Dermis blood vessel endothelial cell (primary cell): ENCODE results near the gene CLIC1. TPM values are rescaled to one million over a fixed set of nuclear protein-coding genes. Genes with fewer than 3 reads are reported as not detected.

Source experiments
- DNase-seq: peaks from one replicate; pipeline ENCODE4 v3.0.0; 2010
- total RNA-seq: library from RNA; depleted of rRNA; stranded (reverse); fragments of >200 nt; gene quantifications from 2 replicates; pipeline ENCODE4 v1.2.3, GENCODE V29; 2014

The CLIC1 gene
- total RNA-seq, result 543 and 615 TPM in 2 replicates

DNA sequence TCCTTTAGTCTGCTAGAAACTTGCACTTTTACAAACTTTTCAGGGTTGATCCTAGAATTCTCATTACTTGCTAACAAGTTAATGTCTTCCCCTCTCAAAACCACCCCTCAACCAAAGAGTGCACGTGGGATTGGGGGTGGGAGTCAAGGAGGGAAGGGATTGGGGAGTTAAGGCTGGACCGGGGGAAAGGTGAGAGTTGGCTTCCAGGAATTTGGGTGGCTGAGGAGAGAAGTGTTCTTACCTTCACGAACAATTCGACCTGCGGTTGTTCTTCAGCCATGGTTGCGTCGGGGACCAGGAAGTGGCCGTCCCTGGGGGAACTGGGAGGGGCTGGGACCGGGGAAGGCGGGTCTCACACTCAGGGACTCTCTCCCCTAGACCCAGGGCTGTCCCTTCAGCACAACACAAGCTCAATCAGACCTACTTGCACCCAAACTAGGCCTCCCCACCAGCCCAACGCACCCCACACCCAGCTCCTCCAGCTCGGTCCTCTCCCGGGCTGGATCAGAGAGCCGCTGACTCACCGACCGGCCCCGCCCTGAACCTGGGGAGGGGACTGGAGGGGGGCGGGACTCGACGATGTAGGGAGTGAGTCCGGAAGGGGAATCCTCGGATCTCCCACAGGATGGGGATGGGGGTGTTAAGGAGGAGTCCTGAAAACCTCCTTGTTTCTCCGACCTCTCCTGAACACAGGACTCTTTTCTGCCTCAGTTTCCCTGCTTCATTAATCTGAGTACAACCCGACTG, at the start of gene CLIC1:
Gene CLIC1 (minus strand): TSS at position 510 of the 747 bp plus-strand sequence. CDS start 230 bp downstream, at position 280.
- peak; percentile 83 for DNase-seq

DNA sequence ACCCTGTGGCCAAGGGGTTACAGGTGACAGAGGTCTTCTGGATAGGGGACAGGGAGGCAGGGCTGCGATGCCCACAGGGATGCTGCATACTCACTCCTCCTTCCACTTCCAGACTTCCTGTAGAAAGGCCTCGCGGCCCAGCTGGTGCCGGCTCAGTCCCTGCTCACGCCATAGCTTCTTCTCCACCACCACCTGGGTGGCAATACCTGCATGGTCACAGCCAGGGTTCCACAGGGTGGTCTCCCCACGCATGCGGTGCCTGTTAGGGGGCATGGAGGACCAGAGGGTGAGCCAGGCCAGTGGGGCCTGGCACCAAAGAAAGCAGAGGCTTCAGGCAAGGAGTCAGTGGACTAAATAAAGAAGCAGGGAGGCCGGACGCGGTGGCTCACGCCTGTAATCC, 49.1 kb upstream of the CLIC1 start:
- no peak for DNase-seq

DNA sequence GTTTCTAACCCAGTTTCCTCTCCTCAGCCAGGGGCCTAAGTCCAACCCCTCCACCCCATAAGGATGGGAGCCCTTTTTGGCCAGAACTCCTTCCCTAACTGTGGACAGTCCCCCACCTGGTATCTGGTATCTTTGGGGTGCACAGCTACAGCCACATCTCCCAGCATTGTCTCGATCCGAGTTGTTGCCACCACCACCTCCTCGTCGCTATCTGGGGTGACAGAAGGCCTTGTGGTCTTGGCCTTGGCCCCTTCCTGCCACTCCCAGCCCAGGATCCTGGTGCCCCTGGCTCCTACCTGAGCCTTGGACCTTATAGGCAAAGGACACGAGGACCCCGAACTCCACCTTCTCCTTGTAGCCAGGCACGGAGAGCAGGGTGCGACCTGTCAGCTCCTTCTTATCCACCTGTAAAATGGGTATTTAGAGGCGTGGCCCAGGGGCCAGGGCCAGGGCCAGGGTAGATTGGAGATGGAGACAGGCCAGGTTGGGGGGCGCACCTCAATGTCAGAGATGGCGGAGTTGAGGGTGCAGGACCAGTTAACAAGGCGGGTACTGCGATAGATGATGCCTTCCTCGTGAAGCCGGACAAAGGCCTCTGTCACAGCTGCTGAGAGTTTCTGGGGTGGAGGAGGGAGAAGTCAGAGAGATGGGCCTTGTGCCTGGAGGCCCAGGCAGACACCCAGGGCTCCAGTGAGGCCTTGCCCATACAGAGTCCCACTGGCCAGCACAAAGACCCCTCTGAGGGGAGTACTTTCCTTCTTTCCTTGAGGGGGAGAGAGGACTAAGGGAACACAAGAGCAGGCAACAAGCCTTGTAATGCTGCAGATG, 48.0 kb upstream of the CLIC1 start:
- DNase-seq, result no peak

DNA sequence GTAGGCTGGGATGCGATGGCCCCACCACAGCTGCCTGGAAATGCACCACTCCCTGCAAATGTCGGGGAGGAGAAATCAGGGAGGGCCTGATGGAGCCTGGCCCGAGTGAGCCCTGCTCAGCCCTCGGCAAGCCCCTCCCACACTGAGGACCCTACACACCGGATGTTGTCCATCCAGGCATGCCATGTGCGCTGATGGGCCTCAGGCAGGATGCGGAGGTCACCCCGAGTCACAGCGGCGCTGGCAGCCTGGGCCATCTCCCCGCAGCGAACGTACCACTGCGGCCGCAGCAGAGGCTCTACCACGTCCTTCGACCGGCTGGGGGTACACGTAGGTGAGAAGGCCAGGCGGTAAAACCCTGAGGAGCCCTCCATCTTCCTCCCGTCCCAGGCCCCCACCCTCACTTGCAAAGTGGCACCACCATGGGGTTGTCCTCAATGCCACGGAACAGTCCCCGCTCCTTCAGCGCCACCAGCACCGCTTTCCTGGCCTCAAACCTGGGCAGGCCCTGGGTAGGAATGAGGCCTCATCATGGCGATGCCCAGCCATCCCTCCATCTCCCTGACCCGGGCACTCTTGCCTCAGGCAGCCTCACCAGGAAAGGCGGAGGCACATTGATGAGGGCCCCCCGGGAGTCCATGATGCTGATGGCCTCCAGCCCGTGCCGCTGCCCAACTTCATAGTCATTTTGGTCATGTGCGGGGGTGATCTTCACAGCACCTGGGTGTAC, 46.0 kb upstream of the CLIC1 start:
- no peak for DNase-seq

DNA sequence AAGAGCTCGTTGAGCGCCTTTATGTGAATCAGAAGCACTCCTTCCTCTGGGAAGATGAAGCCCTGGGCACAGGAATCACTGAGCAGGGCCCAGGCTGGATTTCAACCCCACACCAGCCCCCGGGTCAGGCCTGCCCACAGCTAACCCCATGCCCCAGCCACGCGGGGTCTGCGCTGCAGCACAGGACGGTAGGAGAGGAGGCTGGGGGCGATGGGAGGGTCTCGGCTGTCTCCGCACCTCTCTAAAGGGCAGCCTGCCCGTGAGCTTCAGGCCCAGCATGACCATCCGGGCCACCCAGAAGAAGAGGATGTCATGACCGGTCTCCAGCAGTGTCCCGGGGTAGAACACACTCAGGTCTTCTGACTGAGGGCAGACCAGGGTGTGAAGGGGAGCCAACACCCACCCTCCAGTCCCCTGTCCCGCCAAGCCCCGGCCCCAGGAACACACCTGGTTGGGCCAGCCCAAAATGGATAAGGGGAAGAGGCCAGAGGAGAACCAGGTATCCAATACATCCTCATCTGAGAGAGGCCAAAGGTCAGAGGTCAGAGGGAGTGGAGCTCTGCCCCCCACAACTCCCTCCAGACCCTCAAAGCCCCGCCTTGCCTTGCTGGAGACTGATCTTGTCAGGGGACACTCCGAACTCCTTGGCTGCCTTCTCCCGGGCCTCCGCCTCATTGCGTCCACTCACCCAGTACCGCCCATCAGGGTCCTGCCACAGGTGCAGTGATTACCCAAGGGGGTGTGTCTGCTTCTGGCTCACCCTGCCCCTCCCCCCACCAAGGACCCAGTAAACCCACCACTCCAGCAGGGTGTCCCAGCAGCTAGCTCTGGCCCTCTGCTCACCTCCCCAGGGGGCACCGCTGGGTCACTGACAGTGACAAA, 45.2 kb upstream of the CLIC1 start:
- DNase-seq, result no peak

DNA sequence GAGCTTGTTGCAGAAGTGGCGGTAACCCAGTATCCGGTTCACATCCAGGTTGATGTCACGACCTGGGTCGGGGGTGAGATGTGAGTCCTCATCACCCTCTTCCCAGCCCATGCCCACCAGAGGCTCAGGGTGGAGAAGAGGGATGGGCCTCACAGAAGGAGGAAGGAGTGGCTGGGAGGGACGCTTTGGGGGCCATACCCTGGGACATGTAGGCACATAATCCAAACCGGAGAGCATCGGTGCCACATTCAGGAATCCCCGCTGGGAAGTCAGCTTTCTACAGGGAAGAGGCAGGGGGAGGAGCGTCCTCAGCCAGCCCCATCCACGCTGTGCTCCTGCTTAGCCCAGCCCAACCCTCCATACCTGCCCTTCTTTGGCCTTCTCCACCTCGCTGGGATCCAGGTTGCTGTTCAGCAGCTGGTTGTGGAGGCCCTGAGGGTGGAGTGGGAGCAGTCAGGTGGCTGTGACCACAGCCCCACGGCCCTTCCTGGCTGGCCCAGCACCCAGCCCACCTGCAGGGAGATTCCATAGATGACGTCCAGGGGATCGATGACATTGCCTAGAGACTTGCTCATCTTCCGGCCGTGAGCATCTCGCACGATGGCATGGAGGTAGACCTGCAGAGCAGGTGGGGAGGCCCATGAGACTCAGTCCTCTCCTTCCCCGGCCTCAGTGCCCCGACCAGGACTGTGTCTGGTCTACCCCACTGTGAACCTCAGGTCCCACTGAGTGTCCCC, 44.3 kb upstream of the CLIC1 start:
- no peak for DNase-seq

DNA sequence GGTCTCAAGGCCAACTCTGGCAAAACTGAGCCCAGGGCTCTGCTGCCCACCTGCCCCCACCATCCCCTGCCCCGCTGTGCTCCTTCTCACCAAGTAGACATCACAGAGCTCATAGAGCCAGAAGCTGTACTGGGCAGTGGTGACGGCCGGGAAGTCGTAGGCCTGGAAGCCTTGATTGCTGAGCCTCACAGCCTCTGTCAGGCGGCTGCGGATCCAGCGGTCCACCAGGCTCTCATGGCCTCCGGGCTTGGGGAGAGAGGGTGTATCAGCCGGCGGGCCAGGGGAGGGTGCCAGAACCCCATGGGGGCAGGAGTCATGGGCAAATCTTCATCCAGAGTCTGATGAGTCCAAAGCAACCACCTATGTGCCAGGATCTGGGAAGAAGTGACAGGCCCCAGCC, 43.6 kb upstream of the CLIC1 start:
- DNase-seq, result no peak

DNA sequence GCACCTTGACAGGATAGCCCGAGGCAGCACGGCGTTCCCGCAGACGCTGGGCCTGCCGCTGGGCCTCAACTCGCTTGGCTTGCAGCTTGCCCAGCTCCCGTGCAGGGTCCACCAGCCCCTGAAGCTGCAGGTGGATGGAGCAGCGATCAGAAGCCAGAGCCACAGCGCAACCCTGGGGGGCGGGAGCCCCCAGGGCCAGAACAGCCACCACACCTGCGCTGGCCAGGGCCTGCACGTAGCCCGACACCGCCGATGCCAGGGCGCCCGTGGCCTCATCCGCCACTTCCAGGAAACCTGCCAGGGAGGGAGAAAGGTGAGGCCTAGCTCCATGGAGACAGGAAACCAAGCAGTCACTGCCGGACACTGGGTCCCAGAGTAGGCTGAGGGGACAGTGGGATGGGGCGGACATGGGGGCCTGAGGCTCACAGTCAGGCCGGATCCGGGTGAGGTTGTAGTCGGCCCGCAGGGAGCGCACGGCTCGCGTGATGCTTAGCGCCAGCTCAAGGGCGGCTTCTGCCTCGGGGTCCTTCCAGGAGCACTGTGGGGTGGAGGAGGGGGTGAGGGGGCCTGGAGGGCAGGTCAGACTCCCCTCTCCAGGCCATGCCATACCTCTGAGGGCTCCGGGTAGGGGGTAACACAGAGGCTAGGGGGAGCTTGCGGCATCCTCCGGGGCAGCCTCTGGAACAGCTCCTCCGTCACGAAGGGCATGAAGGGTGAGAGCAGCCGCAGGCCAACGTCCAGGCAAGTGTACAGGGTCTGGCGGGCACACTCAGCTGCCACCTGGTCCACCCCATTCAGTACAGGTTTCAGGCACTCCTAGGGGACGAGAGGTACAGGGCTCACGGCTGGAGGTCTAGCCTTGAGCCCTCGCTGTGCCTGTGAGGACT, 42.9 kb upstream of the CLIC1 start:
- DNase-seq, result no peak

DNA sequence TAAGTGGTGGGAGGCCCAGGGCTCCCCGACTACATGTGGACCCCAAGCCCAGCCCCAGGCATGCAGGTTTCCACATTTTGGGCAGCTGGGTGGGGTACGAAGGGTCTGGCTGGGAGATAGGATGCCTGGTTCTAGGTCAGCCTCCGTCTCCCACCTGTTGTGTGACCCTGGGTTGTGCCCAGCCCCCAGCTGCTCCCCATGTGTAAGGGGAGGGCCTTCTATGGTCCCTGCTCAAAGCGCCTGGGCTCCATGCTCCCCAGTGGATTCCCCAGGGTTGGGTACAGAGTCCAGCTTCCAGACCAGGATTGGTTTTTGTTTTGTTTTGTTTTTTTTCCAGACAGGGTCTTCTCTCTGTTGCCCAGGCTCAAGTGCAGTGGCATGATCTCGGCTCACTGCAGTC, 41.9 kb upstream of the CLIC1 start:
- no peak for DNase-seq

DNA sequence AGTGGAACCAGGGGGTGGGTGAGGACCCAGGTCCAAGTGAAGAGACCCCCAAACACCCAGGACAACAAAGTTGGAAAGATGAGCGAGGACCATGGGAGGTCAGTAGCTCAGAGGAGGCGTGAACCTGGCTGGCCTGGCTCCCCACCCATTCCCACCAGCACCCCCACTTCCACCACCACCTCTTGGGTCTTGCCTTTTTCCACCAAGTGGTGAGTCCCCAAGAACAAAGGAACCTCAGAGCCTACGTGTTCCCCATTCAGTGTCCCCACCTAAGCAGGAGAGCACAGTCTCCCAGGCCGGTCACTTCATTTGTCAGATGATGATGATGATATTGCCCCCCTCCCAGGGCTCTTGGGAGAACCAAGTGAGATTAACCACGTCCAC, 41.3 kb upstream of the CLIC1 start:
- no peak for DNase-seq

DNA sequence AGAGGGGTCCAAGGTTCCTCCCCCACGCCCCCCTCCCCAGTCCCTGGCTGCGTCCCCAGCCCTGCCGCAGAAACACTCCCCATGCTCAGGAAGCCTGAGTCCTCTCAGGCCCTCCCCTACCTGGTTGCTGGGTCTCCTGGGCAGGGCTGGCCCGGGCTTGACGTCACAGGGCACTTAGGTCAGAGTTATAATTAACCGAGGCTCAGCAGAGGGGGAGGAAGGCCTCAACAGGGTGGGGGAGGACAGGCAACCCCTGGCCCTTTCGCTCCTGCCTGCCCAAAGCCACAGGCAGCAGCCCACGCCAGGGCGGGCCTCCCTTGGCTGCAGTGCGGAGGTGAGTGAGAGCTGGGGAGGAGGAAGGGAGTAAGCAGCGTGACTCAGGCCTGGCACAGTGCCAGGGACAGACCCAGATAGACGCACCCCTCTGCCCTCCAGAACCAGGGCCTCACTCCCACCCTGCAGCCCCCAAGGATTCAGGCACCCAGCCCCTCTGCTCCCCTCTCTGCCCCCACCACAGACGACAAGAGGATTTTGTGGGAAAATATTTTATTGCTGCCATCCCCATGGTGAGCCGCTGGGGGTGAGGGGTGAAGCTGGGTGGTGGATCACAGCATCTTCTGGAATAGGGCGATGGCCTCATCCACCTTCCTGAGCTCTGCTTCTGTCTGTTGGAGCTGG, 40.8 kb upstream of the CLIC1 start, which contains the start of gene VWA7:
Gene VWA7 (minus strand): TSS at position 340 of the 678 bp plus-strand sequence. CDS start 549 bp downstream, outside the sequence.
- DNase-seq, result peak; percentile 65

DNA sequence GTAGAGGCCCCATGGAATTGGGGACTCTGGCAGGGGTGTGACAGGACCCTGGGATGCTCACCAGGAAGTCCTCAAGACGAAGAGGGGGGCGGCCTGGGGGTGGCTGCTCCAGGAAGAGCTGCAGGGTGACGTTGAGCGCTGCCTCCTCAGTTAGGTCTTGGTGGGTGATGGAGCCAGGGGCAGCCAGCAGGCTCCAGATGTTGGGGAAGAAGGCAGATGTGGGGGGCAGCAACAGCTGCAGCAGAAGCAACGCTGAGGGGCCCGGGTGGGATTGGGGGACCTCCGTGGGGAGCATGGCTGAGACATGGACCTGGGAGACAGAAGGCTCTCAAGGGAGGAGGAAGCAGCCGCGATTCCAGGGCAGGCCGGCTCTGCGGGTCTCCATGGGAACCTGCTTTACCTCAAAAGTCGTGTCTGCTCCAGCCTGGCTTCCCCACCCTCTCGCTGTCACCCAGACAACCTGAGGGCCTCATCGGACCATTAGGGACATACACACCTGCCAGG, 40.2 kb upstream of the CLIC1 start:
- no peak for DNase-seq

DNA sequence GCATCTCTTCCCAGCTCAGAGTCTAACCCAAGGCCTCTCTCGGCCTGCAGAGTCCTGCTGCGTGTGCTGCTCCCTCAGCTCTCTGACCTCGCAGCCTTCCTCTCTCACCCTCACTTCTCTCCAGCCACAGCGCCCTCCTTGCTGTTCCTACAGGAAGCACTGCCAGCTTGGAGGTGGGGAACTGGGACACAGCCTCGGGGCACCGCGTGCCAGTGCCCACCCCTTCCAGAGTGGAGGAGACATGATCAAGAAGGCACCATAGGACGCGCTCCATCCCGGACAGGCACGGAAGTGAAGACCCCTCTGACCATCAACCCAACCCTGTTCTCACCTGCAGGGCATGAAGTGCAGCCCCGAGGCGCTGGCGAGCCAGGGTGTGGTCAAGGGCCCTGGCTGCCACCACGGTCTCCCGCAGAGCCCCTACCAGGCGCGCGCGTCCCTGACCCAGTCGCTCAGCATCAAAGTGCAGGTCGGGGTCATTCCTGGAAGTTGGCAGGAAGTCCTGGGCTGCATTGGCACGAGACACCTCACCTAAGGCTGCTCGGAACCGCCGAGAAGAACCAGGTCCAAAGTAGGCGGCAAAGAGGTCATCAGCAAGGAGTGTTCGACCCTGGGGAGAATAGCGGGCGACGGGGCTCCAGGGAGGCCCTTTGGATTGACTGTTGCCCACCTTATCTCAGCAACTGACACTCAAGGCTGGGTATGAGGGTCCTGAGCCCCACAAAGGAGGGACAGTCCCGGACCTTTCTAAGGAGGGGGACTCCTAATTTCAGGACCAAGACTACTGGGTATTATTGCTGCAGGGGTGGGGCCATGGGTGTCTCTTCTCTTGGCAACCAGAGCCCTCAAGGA, 39.5 kb upstream of the CLIC1 start:
- no peak for DNase-seq

DNA sequence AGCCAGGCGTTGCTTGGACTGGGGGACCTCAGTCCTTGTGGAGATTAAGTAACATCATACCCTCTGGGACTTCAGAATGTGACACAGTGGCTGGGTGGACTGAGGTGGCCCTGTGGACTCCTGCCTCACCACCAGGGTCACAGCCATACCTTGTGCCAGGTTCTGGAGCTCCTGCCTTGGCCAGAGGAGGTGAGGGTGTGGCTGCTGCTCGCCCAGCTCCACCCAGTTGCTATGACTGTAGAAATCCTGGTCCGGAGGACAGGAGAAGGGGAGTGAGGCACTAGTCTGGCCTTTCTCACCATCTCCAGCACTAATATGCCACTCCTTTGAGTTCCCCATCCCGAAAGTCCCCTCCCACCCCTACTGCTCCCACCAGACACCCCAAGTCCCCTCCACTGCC, 38.9 kb upstream of the CLIC1 start:
- DNase-seq, result no peak

DNA sequence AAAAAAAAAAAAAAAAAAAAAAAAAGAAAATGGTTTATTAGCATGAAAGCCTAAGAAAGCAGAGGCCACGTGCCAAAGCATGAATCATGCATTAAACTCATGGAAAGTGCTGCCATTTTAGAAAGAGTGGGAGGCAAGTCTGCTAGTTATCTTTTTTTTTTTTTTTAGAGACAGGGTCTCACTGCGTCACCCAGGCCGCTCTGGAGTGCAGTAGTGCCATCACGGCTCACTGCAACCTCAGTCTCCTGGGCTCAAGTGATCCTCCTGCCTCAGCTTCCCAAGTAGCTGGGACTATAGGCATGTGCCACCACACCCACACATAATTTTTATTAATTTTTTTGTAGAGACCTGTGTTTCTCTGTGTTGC, 35.6 kb upstream of the CLIC1 start:
- no peak for DNase-seq

DNA sequence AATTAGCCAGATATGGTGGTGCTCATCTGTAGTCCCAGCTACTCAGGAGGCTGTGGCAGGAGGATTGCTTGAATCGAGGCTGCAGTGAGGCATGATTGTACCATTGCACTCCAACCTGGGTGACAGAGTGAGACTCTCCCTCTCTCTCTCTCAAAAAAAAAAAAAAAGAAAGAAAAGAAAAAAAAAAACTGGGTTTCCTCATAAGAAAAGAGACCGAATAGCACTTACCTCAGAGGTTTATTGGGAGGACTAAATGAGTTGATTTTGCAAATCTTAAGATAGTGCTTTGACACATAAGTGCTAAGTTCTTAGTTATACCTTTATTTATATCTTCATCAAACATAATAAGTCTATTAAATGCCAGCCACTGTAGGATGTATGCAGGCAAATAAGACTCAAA, 34.5 kb upstream of the CLIC1 start:
- DNase-seq, result no peak

DNA sequence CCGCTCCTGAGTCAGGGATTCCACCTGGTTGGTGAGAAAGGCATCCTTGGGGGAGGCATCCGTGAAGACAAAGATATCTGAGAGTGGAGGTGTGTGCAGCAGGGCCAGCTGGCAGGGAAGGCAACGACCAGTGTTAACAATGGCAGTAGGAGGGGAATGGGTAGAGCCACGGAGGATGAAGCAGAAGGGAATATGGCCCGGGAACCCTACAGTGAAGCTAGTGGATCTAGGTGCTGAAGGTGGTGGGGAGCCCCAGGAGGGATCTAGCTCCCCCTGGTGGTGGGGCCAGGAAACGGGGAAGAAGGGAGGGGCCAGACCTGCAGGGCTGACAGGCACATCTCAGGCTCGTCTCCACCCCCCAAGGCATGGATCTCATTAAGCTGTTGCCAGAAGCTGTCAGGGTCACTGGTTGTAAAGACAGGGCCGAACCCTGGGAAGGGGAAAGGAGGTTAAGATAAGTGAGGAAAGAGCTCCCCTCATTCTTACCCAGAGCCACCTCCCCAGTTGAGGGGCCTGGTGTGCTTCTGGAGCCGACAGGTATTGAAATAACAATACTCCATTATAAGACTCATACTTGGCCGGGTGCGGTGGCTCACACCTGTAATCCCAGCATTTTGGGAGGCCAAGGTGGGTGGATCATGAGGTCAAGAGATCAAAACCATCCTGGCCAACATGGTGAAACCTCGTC, 33.5 kb upstream of the CLIC1 start:
- peak; percentile 84 for DNase-seq
